ENCODE data around the gene DISP2.

DISP2 gene

GRCh38 chr15:40327457-40327856 lies 30.6 kb upstream of the DISP2 start:
- no peak for DNase-seq

GRCh38 chr15:40328176-40328575 lies 29.8 kb upstream of the DISP2 start:
- no peak for DNase-seq

- no peak for DNase-seq
Measured at GRCh38 chr15:40328751-40329150, 29.3 kb upstream of the DISP2 start.

GRCh38 chr15:40329804-40330203 lies 28.2 kb upstream of the DISP2 start:
- no peak for DNase-seq

- no peak for DNase-seq
Measured at GRCh38 chr15:40330368-40330836, 27.6 kb upstream of the DISP2 start.

- DNase-seq, result no peak
Measured at GRCh38 chr15:40331026-40331425, 27.0 kb upstream of the DISP2 start.

GRCh38 chr15:40331637-40332036 lies 26.4 kb upstream of the DISP2 start:
- DNase-seq, result no peak

GRCh38 chr15:40332113-40332781 lies 25.8 kb upstream of the DISP2 start:
- no peak for DNase-seq

GRCh38 chr15:40333922-40334492 lies 24.0 kb upstream of the DISP2 start:
- DNase-seq, result no peak

GRCh38 chr15:40334541-40334940 lies 23.5 kb upstream of the DISP2 start:
- DNase-seq, result no peak

GRCh38 chr15:40334941-40335795 lies 22.9 kb upstream of the DISP2 start:
- DNase-seq, result no peak

- DNase-seq, result no peak
Measured at GRCh38 chr15:40335938-40336743, 21.9 kb upstream of the DISP2 start.

- DNase-seq, result no peak
Measured at GRCh38 chr15:40336744-40337122, 21.3 kb upstream of the DISP2 start.

GRCh38 chr15:40337597-40337996 lies 20.4 kb upstream of the DISP2 start:
- no peak for DNase-seq

GRCh38 chr15:40338041-40338657 lies 19.9 kb upstream of the DISP2 start:
- peak; percentile 71 for DNase-seq

- no peak for DNase-seq
Measured at GRCh38 chr15:40338921-40339620, 18.9 kb upstream of the DISP2 start.

- no peak for DNase-seq
Measured at GRCh38 chr15:40339621-40339945, 18.4 kb upstream of the DISP2 start.

- no peak for DNase-seq
Measured at GRCh38 chr15:40340038-40340739, 17.8 kb upstream of the DISP2 start.

GRCh38 chr15:40340740-40341400 lies 17.1 kb upstream of the DISP2 start, which contains the start of gene CCDC9B:
CCDC9B (minus strand) TSS chr15:40340939; CDS start chr15:40340819, 120 bp downstream.
- no peak for DNase-seq

- no peak for DNase-seq
Measured at GRCh38 chr15:40342416-40343320, 15.4 kb upstream of the DISP2 start.
